Measurements from ENCODE around the gene LMO1.

The LMO1 gene

GRCh38 chr11:8265681-8266241, 2.1 kb upstream of the LMO1 start:
- TF ChIP-seq ZFP30 (CRISPR knock-in tag; IDR thresholded peaks at IDR 0.05) = no peak
- no peak for TF ChIP-seq ZC3H10 (CRISPR knock-in tag; IDR thresholded peaks at IDR 0.05)
- TF ChIP-seq ZNF8 (CRISPR knock-in tag; IDR thresholded peaks at IDR 0.05) = no peak
- no peak for TF ChIP-seq ZNF70 (CRISPR knock-in tag; IDR thresholded peaks at IDR 0.05)
- TF ChIP-seq CREB5 (CRISPR knock-in tag; IDR thresholded peaks at IDR 0.05; ENCODE audit: low read depth) = no peak
- TF ChIP-seq BACH2 (CRISPR knock-in tag; IDR thresholded peaks at IDR 0.05; ENCODE audit: borderline replicate concordance) = no peak
- no peak for TF ChIP-seq ZNF565 (CRISPR knock-in tag; conservative IDR thresholded peaks at IDR 0.05; ENCODE audit: low read depth)
- no peak for TF ChIP-seq GLIS3 (CRISPR knock-in tag; IDR thresholded peaks at IDR 0.05)
- no peak for TF ChIP-seq PPARA (CRISPR knock-in tag; IDR thresholded peaks at IDR 0.05; ENCODE audit: borderline replicate concordance)
- TF ChIP-seq TOX (CRISPR knock-in tag; IDR thresholded peaks at IDR 0.05; ENCODE audit: borderline replicate concordance) = no peak
- TF ChIP-seq RARB (CRISPR knock-in tag; IDR thresholded peaks at IDR 0.05) = no peak
- no peak for TF ChIP-seq ISL1 (CRISPR knock-in tag; IDR thresholded peaks at IDR 0.05)
- peak; percentile 20; the same call in 1 of the 3 replicates for ATAC-seq

GRCh38 chr11:8263109-8263768, 439 bp downstream of the LMO1 start:
- peak; percentile 19 for ATAC-seq
- TF ChIP-seq ZNF70 (CRISPR knock-in tag; IDR thresholded peaks at IDR 0.05) = no peak
- TF ChIP-seq CSDC2 (CRISPR knock-in tag; IDR thresholded peaks at IDR 0.05) = no peak
- TF ChIP-seq ESRRG (CRISPR knock-in tag; IDR thresholded peaks at IDR 0.05) = no peak
- TF ChIP-seq ISL1 (CRISPR knock-in tag; IDR thresholded peaks at IDR 0.05) = no peak
- no peak for TF ChIP-seq ZFP30 (CRISPR knock-in tag; IDR thresholded peaks at IDR 0.05)
- no peak for TF ChIP-seq RARB (CRISPR knock-in tag; IDR thresholded peaks at IDR 0.05)
- TF ChIP-seq BACH2 (CRISPR knock-in tag; IDR thresholded peaks at IDR 0.05; ENCODE audit: borderline replicate concordance) = no peak
- TF ChIP-seq ZNF8 (CRISPR knock-in tag; IDR thresholded peaks at IDR 0.05) = no peak
- no peak for TF ChIP-seq POU6F1 (CRISPR knock-in tag; IDR thresholded peaks at IDR 0.05; ENCODE audit: borderline replicate concordance, low read depth)
- TF ChIP-seq TSHZ2 (CRISPR knock-in tag; IDR thresholded peaks at IDR 0.05) = no peak
- TF ChIP-seq ZFP3 (CRISPR knock-in tag; IDR thresholded peaks at IDR 0.05) = no peak
- TF ChIP-seq ZC3H10 (CRISPR knock-in tag; IDR thresholded peaks at IDR 0.05) = no peak
- TF ChIP-seq GLIS3 (CRISPR knock-in tag; IDR thresholded peaks at IDR 0.05) = no peak
- TF ChIP-seq TOX (CRISPR knock-in tag; IDR thresholded peaks at IDR 0.05; ENCODE audit: borderline replicate concordance) = no peak
- TF ChIP-seq PATZ1 (CRISPR knock-in tag; IDR thresholded peaks at IDR 0.05; ENCODE audit: borderline replicate concordance) = no peak
- TF ChIP-seq SNAI2 (CRISPR knock-in tag; IDR thresholded peaks at IDR 0.05) = no peak
- no peak for TF ChIP-seq ZNF565 (CRISPR knock-in tag; conservative IDR thresholded peaks at IDR 0.05; ENCODE audit: low read depth)
- no peak for TF ChIP-seq CREB5 (CRISPR knock-in tag; IDR thresholded peaks at IDR 0.05; ENCODE audit: low read depth)
- no peak for TF ChIP-seq CSRNP3 (CRISPR knock-in tag; IDR thresholded peaks at IDR 0.05)

All from SK-N-SH treated with all-trans-retinoic acid at 6 μM for 48 hours (cell line).